Endometrial microvascular endothelial cells (primary cell): ENCODE data around the gene CHD3. TPM values are rescaled to one million over a fixed set of nuclear protein-coding genes. Genes with fewer than 3 reads are reported as not detected.
"Not testable (repeated sequence)": the region's sequence is repeated elsewhere in the genome, so short reads cannot be mapped to it uniquely, and the experiment has no call there.

Experiments used
- in situ Hi-C: cut with HindIII; loops from 2 replicates; pipeline ENCODE4 v1.10.0; 2017; ENCODE audit warnings: low sequenced_read_pairs, low pct_unique_long_range_greater_than_20kb; ENCODE audit errors: inconsistent ontology term
- total RNA-seq: library from RNA; depleted of rRNA; stranded (reverse); fragments of >200 nt; gene quantifications from one replicate; pipeline ENCODE4 v1.2.3, GENCODE V29; 2015; ENCODE audit errors: inconsistent ontology term

Gene CHD3
- total RNA-seq, 1 donor from 2014 or later, result 46.3 TPM

DNA sequence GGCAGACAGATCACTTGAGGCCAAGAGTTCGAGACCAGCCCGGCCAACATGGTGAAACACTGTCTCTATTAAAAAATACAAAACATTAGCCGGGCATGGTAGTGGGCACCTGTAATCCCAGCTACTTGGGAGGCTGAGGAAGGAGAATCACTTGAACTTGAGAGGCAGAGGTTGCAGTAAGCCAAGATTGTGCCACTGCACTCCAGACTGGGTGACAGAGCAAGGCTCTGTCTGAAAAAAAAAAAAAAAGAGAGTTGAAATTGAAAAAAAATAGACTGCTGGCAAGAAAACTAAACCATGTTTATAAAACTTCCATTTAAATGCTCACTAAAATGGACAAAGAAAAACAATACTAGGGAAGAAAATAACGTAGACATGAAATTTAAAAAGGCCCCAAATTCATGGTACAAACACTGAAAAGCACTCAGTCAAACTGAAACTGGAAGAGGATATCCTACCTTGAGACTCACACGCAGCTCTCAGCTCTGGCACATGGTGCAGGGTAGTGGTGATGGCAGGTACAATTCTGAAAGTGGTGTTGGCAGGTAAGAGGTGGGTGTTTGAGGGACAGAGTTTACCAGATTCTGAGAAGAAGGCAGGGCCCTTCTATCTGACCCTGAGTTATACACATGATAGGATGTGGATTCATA, 62.7 kb downstream of the CHD3 start:
- in situ Hi-C loops, result no loop called here

DNA sequence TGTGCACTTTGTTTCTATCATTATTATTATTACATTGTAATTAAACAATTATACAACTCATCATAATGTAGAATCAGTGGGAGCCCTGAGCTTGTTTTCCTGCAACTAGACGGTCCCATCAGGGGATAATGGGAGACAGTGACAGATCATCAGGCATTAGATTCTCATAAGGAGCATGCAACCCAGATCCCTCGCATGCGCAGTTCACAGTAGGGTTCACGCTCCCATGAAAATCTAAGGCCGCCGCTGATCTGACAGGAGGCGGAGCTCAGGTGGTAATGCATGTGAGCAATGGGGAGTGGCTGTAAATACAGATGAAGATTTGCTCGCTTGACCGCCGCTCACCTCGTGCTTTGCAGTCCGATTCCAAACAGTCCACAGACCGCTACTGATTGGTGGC, 64.7 kb downstream of the CHD3 start:
- in situ Hi-C loops, result not testable (repeated sequence)

DNA sequence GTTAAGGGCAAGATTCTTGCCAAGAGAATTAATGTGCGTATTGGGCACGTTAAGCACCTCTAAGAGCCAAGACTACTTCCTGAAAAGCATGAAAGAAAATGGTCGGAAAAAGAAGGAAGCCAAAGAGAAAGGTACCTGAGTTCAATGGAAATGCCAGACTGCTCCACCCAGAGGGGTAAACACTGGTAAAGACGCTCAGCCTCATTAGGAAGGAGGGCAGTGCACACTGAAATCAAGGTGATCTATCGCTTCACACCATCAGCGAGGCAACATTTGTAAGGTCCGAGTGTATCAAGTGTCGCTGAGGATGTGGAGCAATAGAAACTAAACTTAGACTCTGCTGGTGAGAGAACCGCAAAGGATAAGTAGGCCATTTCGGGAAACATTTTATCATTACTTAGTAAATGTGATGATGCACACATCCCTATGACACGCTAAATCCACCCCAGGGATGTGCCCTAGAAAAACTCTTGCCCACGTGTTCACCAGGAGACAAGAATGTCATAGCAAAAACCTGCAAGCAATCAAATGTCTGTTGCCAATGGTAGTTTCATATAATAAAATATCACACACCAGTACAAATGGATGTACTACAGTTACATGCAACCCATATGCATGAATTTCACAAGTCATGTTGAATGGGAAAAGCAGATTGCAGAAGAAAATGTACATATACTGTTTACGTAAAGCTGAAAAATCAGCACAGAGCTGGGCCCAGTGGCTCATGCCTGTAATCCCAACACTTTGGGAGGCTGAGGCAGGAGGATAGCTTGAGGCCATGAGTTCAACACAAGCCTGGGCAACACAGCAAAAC, 67.0 kb downstream of the CHD3 start:
- in situ Hi-C loops, result no loop called here

DNA sequence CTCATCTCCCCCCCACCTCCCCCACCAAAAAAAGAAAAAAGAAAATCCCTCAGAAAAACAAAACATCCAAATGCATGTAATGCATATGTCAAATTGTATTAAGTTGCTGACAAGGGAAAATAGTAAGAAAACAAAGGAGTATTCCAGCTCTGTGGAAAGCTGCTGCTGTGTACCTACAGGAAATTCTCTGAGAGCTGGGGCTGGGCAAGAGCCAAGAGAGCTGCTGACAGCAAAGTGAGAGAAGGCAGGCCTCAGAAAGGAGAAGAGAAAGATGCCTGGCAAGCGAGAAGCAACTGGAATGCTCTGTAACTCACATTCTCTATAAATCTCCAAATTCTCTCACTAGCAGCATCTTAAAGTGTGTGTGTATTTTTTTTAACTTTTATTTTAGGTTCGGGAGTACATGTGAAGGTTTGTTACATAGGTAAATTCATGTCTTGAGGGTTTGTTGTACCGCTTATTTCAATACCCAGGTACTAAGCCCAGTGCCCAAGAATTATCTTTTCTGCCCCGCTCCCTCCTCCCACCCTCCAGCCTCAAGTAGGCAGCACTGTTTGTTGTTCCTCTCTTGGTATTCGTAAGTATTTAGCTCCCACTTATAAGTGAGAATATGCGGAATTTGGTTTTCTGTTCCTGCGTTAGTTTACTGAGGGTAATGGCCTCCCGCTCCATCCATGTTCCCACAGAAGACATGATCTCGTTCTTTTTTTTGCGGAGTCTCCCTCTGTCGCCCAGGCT, 67.8 kb downstream of the CHD3 start:
- in situ Hi-C loops, result no loop called here

DNA sequence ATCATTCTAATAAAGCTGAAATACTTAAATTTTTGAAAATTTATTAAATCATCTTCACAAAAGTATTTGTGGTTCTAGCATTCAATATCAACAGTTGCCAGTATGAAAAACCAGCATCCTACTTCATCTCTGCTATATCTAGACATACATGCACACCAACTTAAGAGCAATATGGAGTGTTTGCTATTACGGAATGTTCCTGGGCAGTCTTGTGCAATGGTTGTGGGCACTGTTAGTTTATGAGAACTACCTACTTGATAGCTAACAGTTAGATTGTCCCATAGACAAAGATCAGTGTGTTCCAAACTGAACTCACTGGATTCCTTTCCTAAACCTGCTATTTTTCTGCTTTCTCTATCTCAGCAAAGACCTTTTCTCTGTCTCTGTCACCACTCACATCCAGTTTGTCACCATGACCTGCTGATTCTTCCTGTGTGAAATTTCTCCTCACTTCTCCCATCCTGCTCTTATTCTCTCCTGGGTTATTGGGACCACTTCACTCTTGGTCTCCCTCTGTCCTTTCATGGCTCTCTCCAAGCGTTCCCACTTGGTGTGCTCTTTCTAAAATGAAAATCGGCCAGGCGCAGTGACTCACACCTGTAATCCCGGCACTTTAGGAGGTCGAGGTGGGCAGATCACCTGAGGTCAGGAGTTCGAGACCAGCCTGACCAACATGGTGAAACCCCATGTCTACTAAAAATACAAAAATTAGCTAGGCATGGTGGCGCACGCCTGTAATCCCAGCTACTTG, 71.1 kb downstream of the CHD3 start:
- in situ Hi-C loops, result no loop called here

DNA sequence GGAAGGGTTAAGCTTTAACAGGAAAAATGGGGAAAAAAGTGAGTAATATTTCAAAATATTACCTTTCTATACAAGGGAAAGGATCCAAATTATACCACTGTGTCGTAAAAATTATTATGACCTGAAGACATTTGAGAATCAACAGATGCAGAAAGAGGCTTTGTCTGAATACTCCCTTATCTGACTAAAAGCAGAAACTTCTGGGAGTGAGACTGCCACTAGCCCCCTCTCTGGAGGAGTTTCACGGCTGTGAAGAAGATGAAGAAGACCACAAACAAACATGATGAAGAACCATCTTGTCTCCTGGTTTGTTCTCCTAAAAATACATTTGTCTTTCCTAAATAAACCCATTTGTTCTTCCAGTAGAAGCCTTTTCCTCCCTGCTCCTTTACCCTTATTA, 72.8 kb downstream of the CHD3 start:
- in situ Hi-C loops, result no loop called here

Other genes with a start within 250 kb of the CHD3 start
- gene ATP1B2, start 237.9 kb upstream of the CHD3 start, total RNA-seq, result not detected
- gene TP53, start 201.3 kb upstream of the CHD3 start, total RNA-seq, result 57.6 TPM
- 24.4 TPM for gene WRAP53, start 200.3 kb upstream of the CHD3 start, total RNA-seq
- gene EFNB3, start 183.6 kb upstream of the CHD3 start, total RNA-seq, result not detected
- gene DNAH2, start 171.0 kb upstream of the CHD3 start, total RNA-seq, result 1.1 TPM
- 1.3 TPM for gene KDM6B, start 54.6 kb upstream of the CHD3 start, total RNA-seq
- 148 TPM for gene TMEM88, start 33.7 kb upstream of the CHD3 start, total RNA-seq
- gene NAA38, start 31.2 kb upstream of the CHD3 start, total RNA-seq, result 52.5 TPM
- 7.6 TPM for gene CYB5D1, start 30.8 kb upstream of the CHD3 start, total RNA-seq
- gene RNF227, start 27.5 kb downstream of the CHD3 start, total RNA-seq, result not detected
- 3.7 TPM for gene KCNAB3, start 41.1 kb downstream of the CHD3 start, total RNA-seq
- gene TRAPPC1, start 43.2 kb downstream of the CHD3 start, total RNA-seq, result 76.8 TPM
- 39.1 TPM for gene CNTROB, start 43.4 kb downstream of the CHD3 start, total RNA-seq
- not detected for gene GUCY2D, start 113.8 kb downstream of the CHD3 start, total RNA-seq
- not detected for gene ALOX15B, start 150.3 kb downstream of the CHD3 start, total RNA-seq
- not detected for gene ALOX12B, start 198.9 kb downstream of the CHD3 start, total RNA-seq
- gene ALOXE3, start 229.7 kb downstream of the CHD3 start, total RNA-seq, result 0.19 TPM
- gene HES7, start 235.3 kb downstream of the CHD3 start, total RNA-seq, result not detected